HG02973 (cell line): ENCODE measurements around the gene KCNAB1.
"Not testable (repeated sequence)": the region's sequence is repeated elsewhere in the genome, so short reads cannot be mapped to it uniquely, and the experiment has no call there.

ENCODE experiments used
- ATAC-seq: cut with Tn5 transposase; IDR thresholded peaks from one replicate; pipeline ENCODE4 v1.9.1; 2021; ENCODE audit warnings: moderate library complexity; ENCODE audit not compliant: unreplicated experiment

The KCNAB1 gene

GRCh38 chr3:156216216-156216615 lies 95.8 kb downstream of the KCNAB1 start:
- ATAC-seq, result no peak

- ATAC-seq, result no peak
These were observed 96.5 kb downstream of the KCNAB1 start for GRCh38 chr3:156216852-156217251.

- ATAC-seq, result no peak
These were observed 97.4 kb downstream of the KCNAB1 start for GRCh38 chr3:156217674-156218352.

GRCh38 chr3:156218353-156218744 lies 98.0 kb downstream of the KCNAB1 start:
- no peak for ATAC-seq

- ATAC-seq, result not testable (repeated sequence)
These were observed 102.0 kb downstream of the KCNAB1 start for GRCh38 chr3:156222381-156222780.

GRCh38 chr3:156224046-156224445 lies 103.7 kb downstream of the KCNAB1 start:
- not testable (repeated sequence) for ATAC-seq

GRCh38 chr3:156226676-156227420 lies 106.5 kb downstream of the KCNAB1 start:
- no peak for ATAC-seq

- no peak for ATAC-seq
These were observed 107.3 kb downstream of the KCNAB1 start for GRCh38 chr3:156227704-156228103.

- ATAC-seq, result no peak
These were observed 110.0 kb downstream of the KCNAB1 start for GRCh38 chr3:156230278-156230900.

GRCh38 chr3:156231221-156231620 lies 110.8 kb downstream of the KCNAB1 start:
- not testable (repeated sequence) for ATAC-seq

GRCh38 chr3:156233876-156234275 lies 113.5 kb downstream of the KCNAB1 start:
- ATAC-seq, result no peak

- ATAC-seq, result no peak
These were observed 116.3 kb downstream of the KCNAB1 start for GRCh38 chr3:156236556-156237260.

- no peak for ATAC-seq
These were observed 120.3 kb downstream of the KCNAB1 start for GRCh38 chr3:156240642-156241041.

- ATAC-seq, result no peak
These were observed 126.8 kb downstream of the KCNAB1 start for GRCh38 chr3:156246961-156247725.

GRCh38 chr3:156250550-156250949 lies 130.2 kb downstream of the KCNAB1 start:
- no peak for ATAC-seq

GRCh38 chr3:156251424-156251823 lies 131.0 kb downstream of the KCNAB1 start:
- ATAC-seq, result no peak

- ATAC-seq, result no peak
These were observed 132.3 kb downstream of the KCNAB1 start for GRCh38 chr3:156252656-156253055.

- peak; percentile 80 for ATAC-seq
These were observed 132.8 kb downstream of the KCNAB1 start for GRCh38 chr3:156253150-156253549.

- no peak for ATAC-seq
These were observed 135.9 kb downstream of the KCNAB1 start for GRCh38 chr3:156256256-156256655.

- no peak for ATAC-seq
These were observed 136.6 kb downstream of the KCNAB1 start for GRCh38 chr3:156256945-156257344.

GRCh38 chr3:156258301-156258700 lies 137.9 kb downstream of the KCNAB1 start:
- no peak for ATAC-seq
